Activated T-cell treated with anti-CD3 and anti-CD28 coated beads for 1 hour (primary cell): ENCODE results near the gene DYNC1I1.

Experiments used
- DNase-seq: peaks from one replicate; pipeline ENCODE4 v3.0.0-alpha.2; 2020; ENCODE audit warnings: low read depth

The DYNC1I1 gene

DNA sequence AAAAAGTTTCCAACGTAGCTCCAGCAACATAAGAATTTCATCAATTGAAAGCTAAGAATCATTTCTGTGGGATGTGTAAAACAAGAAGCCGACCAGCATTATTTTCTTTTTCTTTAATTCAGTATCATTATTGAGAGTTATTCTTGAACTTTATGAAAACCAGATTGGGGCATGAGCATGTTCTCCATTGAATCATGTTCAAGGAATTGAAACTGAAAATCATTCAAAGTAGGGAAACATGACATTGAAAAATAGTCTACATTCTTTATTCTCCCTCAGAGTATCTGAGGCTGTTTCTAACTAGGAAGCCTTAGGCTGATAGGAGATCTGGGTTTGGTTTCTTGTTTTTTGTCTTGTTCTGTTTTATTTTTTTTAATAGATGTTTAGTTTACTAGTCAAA is 253.7 kb downstream of the DYNC1I1 start:
- no peak for DNase-seq

DNA sequence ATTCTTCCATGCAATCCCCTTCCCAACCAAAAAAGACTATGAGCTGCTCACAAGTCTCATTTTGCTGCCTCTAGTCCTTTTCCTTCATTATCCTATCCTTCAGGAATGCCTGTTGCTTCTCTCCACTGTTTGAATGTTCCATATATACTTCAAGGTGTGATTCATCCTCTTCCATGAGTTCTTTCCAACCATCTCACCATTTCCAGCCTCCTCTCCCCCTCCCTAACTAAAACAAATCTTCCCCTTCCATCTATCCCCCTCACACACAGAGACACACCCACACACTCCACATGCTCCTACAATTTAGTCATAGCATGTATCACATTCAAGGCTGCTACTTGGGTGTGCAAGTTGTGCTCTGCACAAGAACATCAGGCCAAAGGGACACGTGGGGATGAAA is 254.3 kb downstream of the DYNC1I1 start:
- DNase-seq: no peak

DNA sequence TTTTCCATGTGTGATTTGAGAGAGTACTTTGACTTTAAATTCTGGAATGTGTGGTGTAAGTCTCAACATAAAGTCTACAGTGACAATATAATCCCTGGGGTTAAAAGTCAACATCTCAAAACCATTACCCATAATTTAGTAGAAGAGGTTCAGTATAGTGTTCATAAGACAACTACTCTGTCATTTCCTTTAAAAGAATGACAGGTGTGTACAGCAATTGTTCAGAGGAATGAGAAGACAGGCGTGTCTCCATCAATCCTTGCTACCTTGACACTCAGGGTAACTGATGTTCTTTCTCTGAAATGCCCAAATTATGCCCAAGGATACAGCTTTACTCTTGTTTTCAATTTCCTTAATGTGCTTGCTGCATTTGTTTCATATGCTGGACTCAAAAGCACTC is 256.4 kb downstream of the DYNC1I1 start:
- DNase-seq: no peak

DNA sequence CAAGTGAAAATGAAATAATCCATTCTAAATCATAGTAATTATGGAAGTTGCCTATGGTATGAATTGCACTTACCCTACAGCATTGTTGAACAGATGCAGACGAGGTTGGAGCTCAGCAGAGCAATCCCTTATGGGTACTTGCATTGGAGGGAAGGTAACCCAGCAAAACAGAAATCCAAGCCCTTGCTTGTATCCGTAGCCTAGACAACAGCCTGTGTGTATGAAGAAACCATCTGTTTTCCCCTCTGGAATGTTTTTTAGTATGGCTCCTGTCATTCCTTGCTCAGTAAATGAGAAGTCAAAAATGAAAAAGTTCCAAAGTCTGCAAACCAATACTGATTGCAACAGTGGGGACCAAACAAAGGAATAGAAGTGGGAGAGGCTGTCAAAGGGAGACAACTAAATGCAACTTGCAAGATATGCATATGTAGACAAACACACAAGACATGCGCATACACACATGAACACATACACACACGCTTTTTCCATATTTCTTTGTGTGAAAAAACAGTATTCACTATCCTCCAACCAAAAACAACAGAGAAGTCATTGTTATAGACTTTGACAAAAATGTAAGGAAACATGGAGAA is 260.8 kb downstream of the DYNC1I1 start:
- DNase-seq: no peak

DNA sequence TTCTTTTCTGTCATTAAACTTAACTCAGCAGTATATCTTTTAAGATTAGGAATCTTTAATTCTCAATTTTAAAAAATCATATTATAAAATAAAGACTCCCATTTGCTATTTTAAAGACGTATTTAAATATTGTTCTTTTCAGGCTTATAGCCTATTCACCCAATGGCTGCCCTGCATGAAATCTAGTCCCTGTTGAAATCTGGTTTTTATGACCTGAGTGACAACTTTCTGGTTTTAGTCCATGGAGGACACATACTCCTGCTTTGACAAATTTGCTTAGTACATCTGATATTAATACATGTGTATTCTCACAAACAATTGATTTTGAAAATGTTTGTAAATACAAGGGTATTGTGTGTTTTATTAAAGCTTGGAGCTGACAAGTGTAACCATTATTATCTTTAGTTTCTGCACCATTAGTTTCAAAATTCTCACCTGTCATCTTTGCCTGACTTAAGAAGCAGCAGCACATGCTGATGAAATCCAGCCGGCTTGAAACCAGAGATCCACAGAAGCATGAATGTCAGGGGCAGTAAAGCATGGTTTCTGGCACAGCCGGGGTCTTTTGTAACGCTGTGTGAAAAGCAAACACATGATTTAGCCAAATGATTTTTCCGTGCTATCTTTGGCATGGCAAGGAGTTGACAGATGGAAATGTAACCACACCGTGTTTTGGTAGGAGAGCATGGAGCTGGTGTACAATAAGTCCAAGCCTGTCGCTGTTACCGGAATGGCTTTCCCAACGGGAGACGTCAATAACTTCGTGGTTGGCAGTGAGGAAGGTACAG is 262.8 kb downstream of the DYNC1I1 start:
- DNase-seq: no peak

DNA sequence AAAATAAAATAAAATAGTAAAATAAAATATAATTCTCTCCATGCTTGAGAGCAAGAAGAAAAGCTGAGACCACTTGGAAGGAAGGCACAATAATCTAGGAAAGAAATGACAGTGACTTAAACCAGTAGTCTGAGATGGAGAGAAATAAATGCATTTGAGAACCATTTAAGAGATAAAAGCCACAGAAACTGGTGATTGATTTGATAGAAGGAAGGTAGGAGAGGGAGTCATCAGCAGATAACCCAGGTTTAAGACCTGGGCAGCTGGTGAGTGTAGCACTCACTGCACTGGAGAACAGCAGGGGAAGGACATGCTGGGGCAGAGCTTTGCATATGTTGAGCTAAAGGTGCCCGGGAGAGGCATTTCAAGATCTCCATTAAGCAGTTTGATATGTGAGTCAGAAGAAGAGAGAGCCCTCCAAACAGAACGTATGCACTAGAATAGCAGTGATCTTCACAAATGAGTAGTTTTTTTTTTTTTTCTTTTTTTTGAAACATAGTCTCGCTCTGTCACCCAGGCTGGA is 268.0 kb downstream of the DYNC1I1 start:
- no peak for DNase-seq

DNA sequence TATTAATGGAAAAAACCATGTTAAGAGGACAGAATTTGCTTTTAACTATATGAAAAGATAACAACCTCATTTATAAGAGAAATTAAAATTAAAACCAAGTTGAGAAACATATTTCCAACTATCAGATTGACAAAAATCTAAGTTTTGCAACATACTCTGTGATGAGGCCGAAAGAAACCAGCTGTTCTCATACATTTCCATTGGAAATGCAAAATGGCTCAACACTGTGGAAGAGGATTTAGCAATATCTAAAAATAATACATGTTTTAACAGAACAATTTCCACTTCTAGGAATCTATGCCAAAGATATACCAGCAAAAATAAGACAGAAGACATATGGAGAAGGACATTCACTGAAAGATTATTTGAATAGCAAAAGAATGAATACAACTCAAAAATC is 268.8 kb downstream of the DYNC1I1 start:
- no peak for DNase-seq

DNA sequence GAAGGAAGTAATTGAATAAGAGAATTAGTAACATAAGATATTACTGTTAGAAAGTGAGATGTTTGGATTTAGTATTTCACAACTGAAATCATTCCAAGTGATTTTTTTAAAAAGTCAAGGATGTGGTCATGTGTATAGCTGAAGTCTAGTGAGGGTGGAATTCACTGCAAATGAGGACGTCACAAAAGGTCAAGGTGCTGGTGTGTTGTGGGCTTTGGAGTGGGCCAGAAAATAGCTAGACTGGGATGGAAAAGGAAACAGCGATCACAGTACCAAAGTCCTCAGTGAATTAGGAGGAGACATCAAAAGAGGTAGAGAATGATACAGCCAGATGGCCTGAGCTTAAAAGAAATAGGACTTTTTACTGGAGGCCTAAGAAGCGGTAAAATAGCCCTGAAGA is 272.8 kb downstream of the DYNC1I1 start:
- DNase-seq: no peak

DNA sequence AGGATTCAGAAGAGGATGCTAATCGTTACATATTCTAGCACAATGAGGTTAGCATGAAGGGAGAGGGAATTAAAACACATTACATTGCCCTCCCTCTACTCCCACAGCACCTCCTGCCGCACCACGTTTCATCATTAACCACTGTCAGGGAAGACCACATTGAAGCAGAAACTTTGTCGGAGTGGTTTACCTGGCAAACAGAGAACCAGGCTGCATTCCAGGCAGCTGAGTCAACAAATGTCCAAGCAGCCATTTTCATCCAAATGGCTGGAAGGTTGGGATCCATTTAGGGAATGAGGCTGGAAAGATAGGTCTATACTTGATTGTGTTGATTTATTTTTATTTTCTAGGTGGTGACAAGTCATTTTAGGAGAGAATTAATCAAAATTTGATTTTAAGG is 273.6 kb downstream of the DYNC1I1 start:
- DNase-seq: no peak

DNA sequence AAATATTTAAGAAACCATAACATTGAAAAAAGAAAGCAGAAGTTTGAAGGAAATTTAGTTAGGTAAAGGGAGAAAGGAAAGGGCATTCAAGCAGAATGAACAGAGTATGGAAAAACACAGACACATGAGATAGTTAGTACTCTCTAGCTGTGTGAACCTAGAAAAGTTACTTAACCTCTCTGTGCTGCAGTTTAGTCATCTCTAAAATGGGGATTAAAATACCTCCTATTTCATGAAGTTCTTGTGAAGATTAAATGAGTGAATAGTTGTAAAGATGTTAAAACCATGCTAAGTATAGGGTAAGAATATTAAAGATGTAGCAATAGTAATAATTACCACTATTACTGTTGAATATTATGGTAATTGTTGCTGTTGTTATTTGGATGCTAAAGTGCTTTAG is 279.9 kb downstream of the DYNC1I1 start:
- no peak for DNase-seq

DNA sequence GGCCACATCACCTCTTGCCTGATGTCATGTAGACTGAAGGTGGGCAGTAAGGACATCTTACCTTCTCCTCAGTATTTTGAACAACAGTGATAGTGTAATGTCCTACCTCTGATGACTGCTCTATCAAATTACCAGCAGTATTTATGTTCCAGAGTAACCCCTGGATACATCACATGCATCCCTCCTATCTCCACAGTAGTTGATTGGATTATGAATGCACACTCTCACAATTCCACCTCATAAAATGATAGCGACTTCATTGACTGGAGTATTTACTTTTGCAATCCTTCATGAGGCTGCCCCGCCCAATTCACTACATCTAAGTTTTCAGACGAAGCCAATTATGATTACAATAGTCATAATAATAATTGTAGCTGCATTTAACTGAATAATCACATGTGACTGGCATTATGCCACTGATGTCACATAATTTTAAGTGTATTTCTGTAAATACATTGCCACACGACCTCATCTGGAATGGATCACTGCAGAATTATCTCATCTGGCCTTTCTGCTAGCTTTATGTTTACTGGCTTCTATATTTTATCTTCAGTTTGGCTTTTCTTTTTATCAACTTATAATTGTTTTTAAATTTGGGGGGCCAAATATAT is 280.6 kb downstream of the DYNC1I1 start:
- DNase-seq: no peak

DNA sequence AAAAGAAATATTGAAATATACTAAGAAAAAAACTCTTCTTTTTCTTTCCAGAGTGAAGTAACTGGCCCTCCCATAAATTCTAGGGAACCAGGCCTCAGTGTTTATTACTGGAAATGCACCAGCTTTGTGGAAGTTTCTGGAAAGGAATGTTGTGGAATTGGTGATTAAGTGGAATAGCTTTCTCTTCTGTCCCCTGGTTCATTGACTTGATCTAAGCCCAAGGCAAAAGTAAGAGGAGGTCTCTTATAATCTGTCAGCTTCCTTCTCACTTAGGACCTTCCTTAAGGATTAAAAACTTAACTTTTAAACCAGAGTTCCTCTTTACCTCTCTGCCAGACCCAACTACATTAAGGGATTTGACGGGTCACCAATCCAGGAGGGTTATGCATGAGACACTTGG is 283.4 kb downstream of the DYNC1I1 start:
- no peak for DNase-seq

DNA sequence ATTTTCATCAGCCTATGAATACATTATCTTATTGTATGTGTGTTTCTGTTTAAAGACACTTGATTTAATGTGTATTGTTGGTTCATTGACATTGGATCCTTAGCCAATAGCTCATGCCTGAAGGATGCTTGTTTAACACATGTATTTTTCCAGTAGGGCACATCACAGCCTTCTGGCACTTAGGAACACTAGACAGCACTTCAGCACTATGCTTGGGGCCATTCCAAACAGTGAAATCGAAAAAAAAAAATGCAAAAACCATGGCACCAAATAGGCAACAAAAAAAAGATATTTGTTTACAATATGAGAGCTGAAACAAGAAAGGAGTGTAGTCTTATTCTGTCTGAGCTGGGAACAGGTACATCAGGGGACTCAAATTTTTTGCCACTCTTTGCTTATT is 286.7 kb downstream of the DYNC1I1 start:
- DNase-seq: no peak

DNA sequence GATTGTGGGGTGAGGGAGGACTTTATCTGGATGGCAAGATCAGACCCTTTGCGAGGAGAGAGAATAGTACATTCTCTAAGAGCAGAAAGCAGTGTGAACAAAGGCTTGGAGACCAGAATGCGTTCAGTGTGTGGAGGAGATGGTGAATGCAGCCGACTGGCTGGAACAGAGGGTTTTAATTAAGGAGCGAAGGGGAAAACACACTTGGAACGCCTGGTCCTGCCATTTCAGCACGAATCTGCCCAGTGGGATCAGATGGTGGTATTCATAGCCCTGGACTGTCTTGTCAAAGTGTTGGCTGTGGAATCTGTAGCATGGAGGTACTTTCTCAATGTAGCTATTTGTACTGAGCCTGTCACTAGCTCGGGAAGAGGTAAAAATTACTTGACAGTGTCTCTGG is 288.7 kb downstream of the DYNC1I1 start:
- DNase-seq: no peak

DNA sequence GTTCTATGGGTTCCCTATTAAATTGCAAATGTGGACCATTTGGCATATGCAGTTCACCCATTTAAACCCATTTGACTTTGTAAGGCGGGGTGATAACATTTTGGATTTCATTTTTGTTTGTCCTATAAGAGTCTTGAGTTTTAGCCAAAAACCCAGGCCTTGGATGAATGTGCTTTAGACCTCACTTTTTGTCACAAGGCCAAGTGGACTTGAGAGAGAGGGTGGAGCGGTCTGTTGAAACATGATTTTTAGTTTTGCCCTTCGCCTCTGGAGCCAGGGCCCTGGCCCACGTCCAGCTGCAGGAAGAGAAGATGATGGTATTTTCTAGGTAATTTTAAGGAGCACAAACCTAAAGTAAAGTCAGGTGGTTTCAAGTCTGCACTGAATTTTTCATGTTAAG is 289.5 kb downstream of the DYNC1I1 start:
- no peak for DNase-seq

DNA sequence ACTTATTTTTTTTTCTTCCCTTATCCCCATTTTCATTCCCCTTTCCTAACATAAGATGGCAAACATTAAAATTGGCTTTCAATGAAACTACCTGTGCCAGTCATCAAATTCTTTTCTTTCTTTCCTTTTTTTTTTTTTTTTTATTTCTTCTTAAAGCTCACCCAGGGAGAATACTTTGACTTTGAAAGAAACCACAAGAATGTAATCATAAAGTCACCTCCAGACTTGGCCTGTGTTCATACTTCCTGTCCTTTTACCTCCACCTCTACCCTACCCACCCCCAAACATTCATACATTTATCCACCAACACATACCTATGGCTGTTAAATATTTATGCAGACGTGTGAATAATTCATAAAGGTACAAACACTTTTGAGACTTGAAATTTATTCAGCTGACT is 295.0 kb downstream of the DYNC1I1 start:
- DNase-seq: no peak

DNA sequence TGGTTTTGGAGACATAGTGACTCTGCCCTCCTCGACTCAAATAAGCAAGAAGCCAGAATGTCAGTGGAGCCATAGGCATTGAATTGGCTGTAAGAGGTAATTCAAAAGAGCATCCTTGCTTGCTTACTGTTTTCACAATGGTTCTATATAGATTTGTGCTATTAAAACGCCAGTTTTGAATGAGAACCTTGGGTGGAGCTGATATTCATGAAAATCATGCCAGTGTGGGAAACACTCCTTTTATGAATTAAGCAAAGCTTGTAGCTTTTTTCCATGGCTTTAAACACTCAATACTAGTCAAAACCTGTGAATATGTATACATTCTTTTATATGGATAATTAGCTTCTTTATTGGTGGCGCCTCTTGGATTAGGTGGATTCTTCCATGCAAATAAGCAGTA is 297.0 kb downstream of the DYNC1I1 start:
- no peak for DNase-seq

DNA sequence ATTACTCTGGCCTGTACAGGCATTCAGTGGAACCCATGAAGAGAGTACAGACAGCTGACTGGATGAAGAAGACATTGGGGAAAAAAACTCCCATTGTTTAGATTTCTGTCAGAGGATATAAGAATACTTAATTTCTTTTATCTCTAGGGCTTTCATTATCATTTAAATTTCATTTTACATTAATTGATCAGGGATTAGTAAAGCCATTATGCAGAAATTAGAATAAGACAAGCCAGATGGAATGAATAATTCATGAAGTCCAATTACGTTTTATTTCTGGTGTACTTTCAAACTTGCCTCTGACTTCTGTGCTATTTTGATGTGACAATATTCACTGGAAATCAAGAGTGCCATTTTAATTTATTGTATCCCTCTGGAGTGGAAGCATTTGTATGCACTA is 302.5 kb downstream of the DYNC1I1 start:
- no peak for DNase-seq

DNA sequence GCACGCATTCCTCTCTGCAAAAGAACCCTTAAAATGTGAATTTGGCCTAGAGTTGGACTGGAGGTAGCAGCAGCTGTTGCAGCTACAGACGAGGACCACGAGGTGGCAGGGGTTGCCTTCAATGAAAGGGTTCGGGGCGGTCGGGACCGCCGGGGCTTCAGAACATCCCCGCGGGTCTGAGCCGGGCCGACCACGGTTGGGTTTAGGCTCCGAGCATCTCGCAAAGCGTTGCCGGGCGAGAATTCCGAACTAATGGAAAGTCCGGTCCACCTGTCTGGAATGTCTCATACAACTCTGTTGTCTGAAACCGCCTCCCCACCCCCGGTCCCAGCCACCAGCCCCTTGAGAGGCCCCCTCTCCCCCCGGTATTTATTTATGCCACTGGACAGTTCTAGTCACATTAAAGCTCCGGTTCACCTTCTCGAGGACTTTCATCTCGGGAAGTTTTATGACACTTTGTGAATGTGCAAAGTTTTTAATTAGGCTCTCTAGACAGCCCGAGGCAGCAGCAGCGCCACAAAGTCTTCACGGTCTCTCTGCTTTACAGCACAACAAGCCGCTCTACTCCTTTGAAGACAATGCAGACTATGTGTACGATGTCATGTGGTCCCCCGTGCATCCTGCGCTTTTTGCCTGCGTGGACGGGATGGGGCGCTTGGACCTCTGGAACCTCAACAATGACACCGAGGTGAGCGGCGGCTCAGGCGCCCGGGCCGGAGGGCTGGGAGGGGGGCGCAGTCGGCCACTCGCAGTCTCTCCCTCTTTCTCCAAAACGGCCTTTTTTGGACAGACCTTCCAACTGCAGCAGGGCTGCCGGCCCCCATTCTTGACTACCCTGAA is 303.4 kb downstream of the DYNC1I1 start:
- DNase-seq: peak; percentile 25

DNA sequence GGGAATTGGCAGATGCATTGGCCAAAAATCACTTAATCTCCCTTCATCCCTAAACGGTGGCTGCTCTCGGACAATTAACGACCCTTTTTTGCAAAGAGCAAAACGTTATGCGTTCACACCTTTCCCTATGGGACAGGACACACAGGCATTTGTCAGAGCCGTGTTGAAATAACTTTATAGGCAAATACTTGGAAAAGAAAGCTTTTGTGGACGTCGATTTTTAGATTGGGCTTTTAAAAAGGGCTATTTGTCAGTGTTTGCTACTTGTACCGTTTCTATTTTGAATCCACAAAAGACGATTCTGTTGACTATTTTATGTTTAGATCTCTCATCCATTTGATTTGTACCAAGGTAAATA is 304.0 kb downstream of the DYNC1I1 start:
- DNase-seq: no peak

DNA sequence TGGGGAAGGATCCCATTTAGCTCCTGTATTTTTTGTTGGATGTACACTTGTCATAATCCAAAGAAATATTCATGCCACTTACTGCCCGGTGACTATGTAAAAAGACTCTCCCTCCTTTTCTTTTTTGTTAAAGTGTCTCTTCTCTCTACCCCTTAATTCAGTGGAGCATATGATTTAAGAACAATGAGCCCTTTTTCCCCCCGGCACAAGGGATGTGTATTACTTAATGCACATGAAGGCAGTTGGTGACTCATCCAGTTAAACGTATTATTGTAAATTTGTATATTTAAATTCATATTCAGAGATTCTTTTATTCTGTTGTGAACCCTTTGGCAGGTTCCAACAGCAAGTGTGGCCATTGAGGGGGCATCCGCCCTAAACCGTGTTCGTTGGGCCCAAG is 307.7 kb downstream of the DYNC1I1 start:
- no peak for DNase-seq

DNA sequence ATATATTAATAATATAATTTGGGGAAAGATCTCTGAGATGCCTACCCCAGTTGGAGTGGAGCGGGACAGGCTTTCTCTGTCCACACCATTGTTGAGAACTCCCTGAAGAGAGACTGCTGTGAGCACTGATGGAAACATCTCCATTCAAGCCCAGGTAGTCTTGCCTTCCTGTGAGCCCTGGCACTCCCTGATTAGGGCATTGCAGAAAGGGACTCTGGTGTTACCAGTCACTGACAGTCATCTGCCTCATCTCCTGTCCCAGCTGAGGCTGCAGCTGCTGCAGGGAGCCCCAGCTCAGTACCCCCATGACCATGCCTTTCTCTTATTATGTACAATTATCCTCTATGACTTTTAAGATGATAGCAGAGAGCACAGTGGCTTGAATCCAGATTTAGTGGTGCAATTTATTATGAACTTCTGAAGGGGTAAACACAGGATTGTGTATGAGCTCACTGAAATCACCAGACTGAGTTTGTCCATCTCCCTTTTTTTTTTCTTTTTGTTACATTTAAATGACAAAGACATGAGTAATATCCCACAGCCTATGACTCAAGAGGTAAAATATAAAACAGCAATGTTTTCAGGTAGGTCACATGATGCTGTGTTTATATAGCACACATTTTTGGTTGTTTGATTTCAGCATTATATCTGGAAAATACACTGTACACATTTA is 312.7 kb downstream of the DYNC1I1 start:
- no peak for DNase-seq
